ENCODE data around the gene SEC14L6. TPM values are rescaled to one million over a fixed set of nuclear protein-coding genes. Genes with fewer than 3 reads are reported as not detected.

The SEC14L6 gene
- total RNA-seq, 1 experiment from 2014 or later, result not detected

GRCh38 chr22:30537083-30537731, 9.3 kb downstream of the SEC14L6 start:
- DNase-seq (ENCODE audit: low read depth, low spot score), result no peak
- TF ChIP-seq TCF7L2 (IDR thresholded peaks at IDR 0.05; ENCODE audit: low read depth, low read length) (no peak), SIN3A (IDR thresholded peaks at IDR 0.05; ENCODE audit: borderline replicate concordance, insufficient read depth, low read depth, low read length) (no peak), POLR2AphosphoS5 (IDR thresholded peaks at IDR 0.05; ENCODE audit: low read depth, low read length) (no peak), REST (IDR thresholded peaks at IDR 0.05; ENCODE audit: insufficient read depth in 1 of 2, low read depth in 2 of 2, low read length in 1 of 2) (no peak), CTCF (IDR thresholded peaks at IDR 0.05) (no peak)
- Histone ChIP-seq H3K9me3 (ENCODE audit: control insufficient read depth, insufficient read depth, low read depth, low read length) (no peaks in the 10 kb centered on the region), H3K36me3 (ENCODE audit: control insufficient read depth, insufficient read depth, low read length) (no peaks in the 10 kb centered on the region), H3K27ac (ENCODE audit: low read length) (no peak overlapping the region), H3K4me1 (ENCODE audit: control insufficient read depth, insufficient read depth, low read length) (no peaks in the 10 kb centered on the region), H3K27me3 (ENCODE audit: control insufficient read depth, insufficient read depth, low read length) (no peaks in the 10 kb centered on the region), H3K4me3 (ENCODE audit: low read depth in 2 of 2, low read length in 2 of 2) (no peak overlapping the region)
- no TSS peak for BruUV-seq (replicated peaks)
- no peak for ATAC-seq
- POLR2A ChIA-PET, result no interaction called here
- in situ Hi-C loops (cut with HindIII; ENCODE audit: low pct_unique_long_range_greater_than_20kb, low sequenced_read_pairs) (no loop called here), intact Hi-C loops (cut with micrococcal nuclease; ENCODE audit: unreplicated experiment) (no loop called here)
- CTCF ChIA-PET, result no interaction called here

- in situ Hi-C loops (cut with HindIII; ENCODE audit: low pct_unique_long_range_greater_than_20kb, low sequenced_read_pairs), result no loop called here
- CTCF ChIA-PET, result no interaction called here
- POLR2A ChIA-PET, result no interaction called here
Observed at GRCh38 chr22:30535182-30535581, 11.4 kb downstream of the SEC14L6 start.

More at GRCh38 chr22:30535182-30535581, 11.4 kb downstream of the SEC14L6 start:
- DNase-seq (ENCODE audit: low read depth, low spot score) (no peak), ATAC-seq (no peak)
- no TSS peak for BruUV-seq (replicated peaks)
- Histone ChIP-seq H3K9me3 (ENCODE audit: control insufficient read depth, insufficient read depth, low read depth, low read length) (no peaks in the 10 kb centered on the region), H3K4me3 (ENCODE audit: low read depth in 2 of 2, low read length in 2 of 2) (no peak overlapping the region), H3K27me3 (ENCODE audit: control insufficient read depth, insufficient read depth, low read length) (no peaks in the 10 kb centered on the region), H3K27ac (ENCODE audit: low read length) (no peak overlapping the region), H3K4me1 (ENCODE audit: control insufficient read depth, insufficient read depth, low read length) (no peaks in the 10 kb centered on the region), H3K36me3 (ENCODE audit: control insufficient read depth, insufficient read depth, low read length) (no peaks in the 10 kb centered on the region)
- TF ChIP-seq REST (IDR thresholded peaks at IDR 0.05; ENCODE audit: insufficient read depth in 1 of 2, low read depth in 2 of 2, low read length in 1 of 2) (no peak), TCF7L2 (IDR thresholded peaks at IDR 0.05; ENCODE audit: low read depth, low read length) (no peak), CTCF (IDR thresholded peaks at IDR 0.05) (no peak)
- intact Hi-C loops (cut with micrococcal nuclease; ENCODE audit: unreplicated experiment), result no loop called here

All from Panc1 (cell line).